HG03135 (cell line): ENCODE data around the gene GGT1.
"Not testable (repeated sequence)": the region's sequence is repeated elsewhere in the genome, so short reads cannot be mapped to it uniquely, and the experiment has no call there.

Source experiments
- ATAC-seq: cut with Tn5 transposase; IDR thresholded peaks from one replicate; pipeline ENCODE4 v1.9.1; 2021; ENCODE audit warnings: mild to moderate bottlenecking, moderate library complexity; ENCODE audit not compliant: unreplicated experiment

The GGT1 gene

GRCh38 chr22:24633231-24634023, 30.4 kb downstream of the GGT1 start:
- ATAC-seq, result not testable (repeated sequence)

GRCh38 chr22:24634776-24635389, 31.9 kb downstream of the GGT1 start:
- ATAC-seq, result not testable (repeated sequence)

DNA sequence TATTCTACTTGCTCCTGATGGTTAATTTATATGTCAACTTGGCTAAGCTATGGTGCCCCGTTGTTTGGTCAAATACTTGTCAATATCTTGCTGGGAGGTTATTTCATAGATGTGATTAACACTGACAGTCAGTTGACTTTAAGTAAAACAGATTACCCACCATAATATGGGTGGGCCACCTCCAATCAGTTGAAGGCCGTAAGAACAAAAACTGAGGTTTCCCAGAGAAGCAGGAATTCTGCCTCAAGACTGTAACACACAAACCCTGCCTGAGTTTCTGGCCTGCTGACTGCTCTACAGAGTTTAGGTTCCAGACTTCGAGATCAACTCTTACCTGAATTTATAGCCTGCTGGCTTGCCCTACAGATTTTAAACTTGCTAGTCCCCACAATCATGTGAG, 33.5 kb downstream of the GGT1 start:
- not testable (repeated sequence) for ATAC-seq

DNA sequence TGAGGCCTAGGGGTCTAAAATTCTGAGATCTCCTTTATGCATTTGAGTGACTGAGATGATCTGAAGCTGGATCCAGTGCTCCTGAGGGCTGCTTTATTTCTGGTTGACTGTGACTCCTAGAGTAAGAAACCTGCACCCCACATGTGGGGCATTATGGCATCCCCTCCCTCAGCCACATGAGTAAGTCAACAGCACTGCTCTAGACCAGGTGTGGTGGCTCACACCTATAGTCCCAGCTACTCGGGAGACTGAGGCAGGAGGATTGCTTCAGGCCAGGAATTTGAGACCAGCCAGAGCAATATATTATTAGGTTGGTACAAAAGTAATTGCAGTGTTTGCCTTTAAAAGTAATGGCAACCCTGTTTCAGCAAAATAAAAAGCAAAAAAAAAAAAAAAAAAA, 39.3 kb downstream of the GGT1 start:
- not testable (repeated sequence) for ATAC-seq

GRCh38 chr22:24644409-24644808, 41.4 kb downstream of the GGT1 start:
- not testable (repeated sequence) for ATAC-seq

- not testable (repeated sequence) for ATAC-seq
Measured at GRCh38 chr22:24645408-24646399, 42.7 kb downstream of the GGT1 start.

GRCh38 chr22:24646756-24647155, 43.8 kb downstream of the GGT1 start:
- ATAC-seq, result not testable (repeated sequence)

DNA sequence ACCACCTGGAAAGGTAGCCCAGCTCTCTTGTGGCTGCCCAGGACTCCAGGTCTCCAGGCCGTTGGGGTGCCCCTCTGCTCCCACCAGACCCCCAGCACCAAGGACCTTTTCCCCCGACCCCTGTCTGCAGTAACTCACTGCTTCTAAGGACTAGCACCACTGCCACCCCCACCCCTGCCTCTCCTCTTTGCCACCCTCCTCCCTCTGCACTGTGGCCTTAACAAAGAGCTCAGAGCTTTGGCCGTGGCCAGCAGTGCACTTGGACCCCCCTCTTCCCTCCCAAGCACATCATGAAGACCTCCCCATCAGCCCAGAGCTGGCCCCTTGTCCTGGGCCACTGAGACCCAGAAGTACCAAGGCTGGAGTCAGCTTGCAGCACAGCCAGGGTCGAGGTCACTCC, 46.4 kb downstream of the GGT1 start:
- ATAC-seq, result not testable (repeated sequence)

DNA sequence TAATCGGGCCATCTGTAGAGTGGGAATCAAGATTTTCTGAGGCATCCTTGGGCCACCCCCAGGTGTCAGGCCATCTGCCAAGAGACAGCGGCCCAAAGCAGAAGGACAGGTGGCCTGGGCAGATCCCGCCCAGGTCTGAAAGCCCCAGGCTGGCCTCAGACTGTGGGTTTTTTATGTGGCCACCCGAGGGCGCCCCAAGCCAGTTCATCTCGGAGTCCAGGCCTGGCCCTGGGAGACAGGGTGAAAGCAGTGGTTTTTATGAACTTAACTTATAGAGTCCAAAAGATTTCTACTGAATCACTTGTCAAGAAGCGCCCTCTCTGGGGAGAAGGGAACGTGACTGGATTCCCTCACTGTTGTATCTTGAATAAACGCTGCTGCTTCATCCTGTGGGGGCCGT, 47.9 kb downstream of the GGT1 start:
- not testable (repeated sequence) for ATAC-seq

DNA sequence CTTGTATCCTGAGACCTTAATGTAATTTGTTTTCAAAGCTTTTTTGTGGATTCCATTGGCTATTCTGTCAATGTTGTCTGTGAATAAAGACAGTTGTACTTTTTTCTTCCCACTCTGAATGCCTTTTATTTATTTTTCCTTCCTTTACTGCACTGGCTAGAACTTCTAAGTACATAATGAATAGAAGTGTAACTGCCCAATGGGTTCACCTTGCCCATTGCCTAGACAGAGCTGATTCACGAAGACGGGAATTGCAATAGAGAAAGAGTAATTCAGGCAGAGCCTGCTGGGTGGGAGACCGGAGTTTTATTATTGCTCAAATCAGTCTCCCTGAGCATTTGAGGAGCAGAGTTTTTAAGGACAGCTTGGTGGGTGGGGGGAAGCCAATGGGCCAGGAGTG, 62.4 kb downstream of the GGT1 start:
- not testable (repeated sequence) for ATAC-seq

DNA sequence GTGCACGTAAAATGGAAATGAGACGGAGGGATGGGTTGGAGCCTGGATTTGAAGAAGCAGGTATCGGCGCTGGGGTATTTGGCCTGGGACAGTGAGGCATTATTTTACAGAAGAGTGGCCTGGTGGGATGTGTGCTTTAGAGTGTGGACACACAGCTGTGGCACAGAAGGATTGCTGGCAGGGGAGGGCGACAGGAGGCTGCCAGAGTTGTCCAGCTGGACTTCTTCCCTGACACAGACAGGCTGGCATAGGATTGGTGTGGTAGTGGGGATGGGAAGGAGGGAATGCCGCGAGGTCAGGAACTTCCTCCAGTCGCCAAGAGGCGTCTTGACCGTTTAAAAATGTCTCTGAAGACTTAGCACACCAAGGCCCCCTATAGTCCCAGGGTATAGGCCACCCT, 64.9 kb downstream of the GGT1 start:
- not testable (repeated sequence) for ATAC-seq

DNA sequence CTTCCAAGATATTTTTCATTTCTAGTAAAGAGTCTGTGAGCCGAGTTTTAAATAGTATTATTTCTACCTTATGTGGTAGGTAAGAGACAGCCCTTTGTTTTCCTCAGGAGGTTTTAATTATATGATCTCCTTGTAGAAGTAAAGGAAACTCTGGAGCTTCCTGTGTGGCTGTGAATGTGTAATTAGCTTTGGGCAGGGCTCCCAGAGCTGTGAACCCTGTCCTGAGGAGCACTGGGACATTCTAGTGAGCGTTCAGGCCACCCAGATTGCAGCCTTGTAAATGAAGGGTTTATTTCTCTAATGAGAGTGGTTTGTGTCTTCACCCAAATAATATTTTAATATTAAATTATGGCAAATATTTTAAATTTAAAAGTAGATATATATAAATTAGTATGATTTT, 69.5 kb downstream of the GGT1 start:
- ATAC-seq, result not testable (repeated sequence)
